Activated CD8-positive, alpha-beta memory T cell treated with anti-CD3 and anti-CD28 coated beads, Interleukin-2, amount 50 U/mL, for 24 hours (primary cell): ENCODE measurements around the gene CEL.
"Not testable (repeated sequence)": the region's sequence is repeated elsewhere in the genome, so short reads cannot be mapped to it uniquely, and the experiment has no call there.

ENCODE experiments used
- DNase-seq: peaks from one replicate; pipeline ENCODE4 v3.0.0-alpha.2; 2020; ENCODE audit errors: extremely low read depth

The CEL gene

DNA sequence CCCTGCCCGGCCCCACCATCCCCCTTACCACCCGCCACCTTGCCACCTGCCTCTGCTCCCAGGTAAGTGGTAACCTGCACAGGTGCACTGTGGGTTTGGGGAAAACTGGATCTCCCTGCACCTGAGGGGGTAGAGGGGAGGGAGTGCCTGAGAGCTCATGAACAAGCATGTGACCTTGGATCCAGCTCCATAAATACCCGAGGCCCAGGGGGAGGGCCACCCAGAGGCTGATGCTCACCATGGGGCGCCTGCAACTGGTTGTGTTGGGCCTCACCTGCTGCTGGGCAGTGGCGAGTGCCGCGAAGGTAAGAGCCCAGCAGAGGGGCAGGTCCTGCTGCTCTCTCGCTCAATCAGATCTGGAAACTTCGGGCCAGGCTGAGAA, at the start of gene CEL:
CEL (plus strand) TSS at position 218 of the 382 bp plus-strand sequence; CDS start at position 240, 22 bp downstream.
- DNase-seq = not testable (repeated sequence)

DNA sequence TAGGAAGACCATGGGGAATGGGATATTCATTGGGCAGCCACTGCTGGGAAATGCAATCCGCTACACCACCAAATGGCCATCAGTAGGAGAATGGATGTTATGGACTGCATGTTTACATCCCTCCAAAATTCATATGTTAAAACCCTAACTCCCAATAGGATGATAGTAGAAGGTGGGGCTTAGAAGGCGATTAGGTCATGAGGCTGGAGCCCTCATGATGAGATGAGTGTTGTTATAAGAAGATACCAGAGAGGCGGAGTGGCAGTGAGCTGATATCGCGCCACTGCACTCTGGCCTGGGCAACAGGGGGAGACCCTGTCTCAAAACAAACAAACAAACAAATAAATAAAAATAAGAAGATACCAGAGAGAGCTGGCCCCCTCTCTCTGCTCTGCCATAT, 47.1 kb upstream of the CEL start:
- no peak for DNase-seq

DNA sequence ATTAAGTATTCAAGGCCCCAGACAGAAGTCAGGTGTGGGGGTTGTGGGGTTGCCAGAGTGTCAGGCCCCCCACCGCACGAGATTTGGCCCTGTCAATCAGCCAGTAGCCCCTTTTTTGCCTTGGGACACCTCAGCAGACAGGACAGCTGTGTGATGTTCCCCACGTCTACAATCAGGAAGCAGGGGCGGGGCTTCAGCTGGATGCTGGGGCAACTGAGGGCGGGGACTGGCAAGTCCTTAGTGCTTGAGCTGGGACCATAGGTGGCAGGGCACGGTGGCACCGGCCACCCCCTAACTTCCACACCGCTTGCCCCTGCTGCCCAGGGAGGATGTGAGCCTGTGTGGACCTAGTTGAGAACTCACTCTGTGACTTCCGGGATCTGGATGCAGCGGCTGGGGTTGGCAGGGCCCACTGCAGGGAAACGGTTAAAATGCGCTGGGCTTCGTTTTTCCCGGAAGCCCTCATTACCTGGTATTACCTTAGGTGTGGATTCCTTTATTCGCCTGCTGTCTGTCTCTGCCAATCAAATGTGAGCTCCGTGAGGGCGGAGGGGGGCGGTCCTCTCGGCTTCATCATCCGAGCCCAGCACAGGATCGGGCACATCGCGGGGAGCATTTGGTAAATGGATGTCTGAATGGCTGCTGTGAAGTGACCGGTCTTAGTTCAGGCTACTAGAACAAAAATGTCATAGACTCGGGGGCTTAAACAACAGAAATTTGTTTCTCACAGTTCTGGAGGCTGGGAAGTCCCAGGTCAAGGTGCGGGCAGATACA, 38.5 kb upstream of the CEL start:
- no peak for DNase-seq

DNA sequence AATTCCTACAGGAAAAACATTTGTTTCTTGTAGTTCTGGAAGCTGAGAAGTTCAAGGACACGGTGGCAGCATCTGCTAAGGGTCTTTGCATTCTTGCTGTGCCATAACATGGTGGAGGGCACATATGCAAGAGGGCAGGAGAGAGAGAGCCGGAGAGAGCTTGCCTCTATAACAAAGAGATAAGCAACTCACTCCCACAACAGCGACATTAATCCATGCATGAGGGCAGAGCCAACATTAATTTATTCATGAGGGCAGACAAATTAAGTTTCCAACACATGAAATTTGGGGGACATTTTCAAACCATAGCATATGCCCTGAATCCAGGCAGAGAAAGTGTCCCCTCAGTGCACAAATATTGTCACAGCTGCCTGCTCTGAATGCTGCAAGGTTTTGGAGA, 35.4 kb upstream of the CEL start:
- DNase-seq = no peak

DNA sequence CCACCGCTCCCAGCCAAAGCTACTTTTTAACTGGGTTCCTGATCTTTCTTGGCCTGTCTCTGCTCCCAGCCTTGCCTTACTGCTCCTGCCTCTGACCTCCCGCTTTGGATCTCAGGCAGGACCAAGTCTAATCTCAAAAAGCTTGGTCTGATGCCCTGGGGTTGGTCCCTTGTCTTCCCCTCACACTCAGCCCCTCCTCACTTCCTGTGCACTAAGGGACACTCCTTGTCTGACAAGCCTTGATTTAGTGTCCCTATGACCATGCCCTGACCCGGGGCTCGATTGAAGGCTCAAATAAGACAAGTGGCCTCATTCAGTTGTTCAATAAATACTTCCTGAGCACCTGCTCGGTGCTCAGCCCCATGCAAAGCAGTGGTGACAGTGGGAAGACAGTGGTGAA, 34.6 kb upstream of the CEL start:
- DNase-seq = no peak

DNA sequence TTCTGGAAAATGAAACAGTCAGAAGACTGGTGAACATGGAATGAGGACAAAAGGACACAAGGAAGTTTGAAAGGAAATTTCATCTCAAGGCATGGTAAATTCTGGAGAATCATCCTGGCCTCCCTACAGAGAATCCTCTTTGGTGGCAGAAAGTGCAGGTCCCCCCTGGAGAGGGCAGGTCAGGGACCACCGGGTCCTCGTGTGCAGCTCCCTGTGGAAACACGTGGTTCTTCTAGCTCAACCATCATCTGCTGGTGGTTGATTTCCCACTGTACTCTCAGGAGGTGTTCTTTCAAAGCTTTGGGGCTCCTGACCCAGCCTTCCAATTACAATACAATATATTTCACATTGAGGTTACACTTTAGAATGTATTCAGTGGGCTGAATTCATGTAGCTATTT, 33.6 kb upstream of the CEL start:
- DNase-seq = no peak

DNA sequence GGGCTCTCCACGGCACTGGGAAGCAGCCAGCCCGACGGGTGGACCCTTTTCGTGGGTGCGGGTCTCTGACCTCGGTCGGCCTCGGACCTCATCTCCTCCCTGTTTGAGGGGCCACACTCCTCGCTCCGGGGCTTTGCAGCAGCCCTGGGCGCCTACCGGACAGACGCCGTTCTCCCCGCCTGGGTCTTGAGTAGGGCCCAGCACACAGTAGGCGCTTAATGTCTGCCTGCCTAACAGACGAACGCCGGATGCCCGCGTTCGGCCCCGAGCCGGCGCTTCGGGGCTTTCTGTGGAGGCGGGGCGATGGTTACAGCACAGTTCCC, 31.8 kb upstream of the CEL start:
- DNase-seq = no peak

DNA sequence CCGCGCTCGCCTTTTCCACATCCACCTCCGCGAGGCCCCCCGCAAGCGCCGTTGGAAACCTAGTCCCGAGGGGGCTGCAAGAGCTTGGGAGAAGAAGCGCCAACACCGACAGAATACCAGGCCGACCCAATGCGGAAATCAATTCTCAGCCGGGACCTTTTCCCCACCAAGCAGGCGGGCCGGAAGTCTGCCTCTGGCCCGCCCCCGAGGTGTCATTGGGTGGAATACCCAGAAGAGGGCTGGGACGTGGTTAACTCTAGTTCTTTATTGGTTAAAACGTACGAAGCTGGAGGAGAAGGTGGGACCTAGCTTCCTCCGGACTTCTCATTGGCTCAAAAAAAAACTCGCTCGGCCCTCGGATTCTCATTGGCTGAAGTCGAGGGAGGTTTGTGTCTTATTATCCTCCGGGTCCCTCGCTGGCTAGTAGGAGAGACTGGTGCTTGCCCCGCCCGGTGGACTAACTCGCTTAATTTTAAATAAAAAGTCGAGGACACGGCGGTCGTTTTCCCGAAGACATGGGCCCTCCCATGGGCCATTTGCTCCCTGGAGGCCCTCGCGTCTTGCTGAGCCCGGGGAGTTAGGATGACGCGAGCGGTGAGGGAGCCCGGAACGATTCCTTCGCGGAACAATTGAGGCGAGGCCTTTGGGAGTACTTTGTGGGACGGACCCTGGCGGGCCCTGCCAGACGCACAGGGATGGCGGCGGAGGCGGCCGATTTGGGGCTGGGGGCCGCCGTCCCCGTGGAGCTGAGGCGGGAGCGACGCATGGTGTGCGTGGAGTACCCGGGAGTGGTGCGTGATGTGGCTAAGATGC, 31.3 kb upstream of the CEL start, which contains the start of gene GTF3C5:
GTF3C5 (plus strand) TSS at position 681 of the 813 bp plus-strand sequence; CDS start at position 696, 15 bp downstream.
- DNase-seq = peak; percentile 83

DNA sequence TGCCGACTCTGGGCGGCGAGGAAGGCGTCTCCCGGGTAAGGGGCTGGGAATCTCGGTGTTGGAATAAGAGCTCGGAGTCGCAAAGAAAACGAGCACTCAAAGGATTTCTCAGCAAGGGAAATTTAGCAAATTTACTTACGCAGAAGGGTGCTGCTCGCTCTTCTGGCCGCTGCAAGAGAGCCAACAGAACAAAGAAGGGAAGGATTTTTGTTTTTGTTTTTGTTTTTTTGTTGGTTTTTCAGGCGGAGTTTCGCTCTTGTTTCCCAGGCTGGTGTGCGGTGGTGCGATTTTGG, 30.7 kb upstream of the CEL start:
- no peak for DNase-seq

DNA sequence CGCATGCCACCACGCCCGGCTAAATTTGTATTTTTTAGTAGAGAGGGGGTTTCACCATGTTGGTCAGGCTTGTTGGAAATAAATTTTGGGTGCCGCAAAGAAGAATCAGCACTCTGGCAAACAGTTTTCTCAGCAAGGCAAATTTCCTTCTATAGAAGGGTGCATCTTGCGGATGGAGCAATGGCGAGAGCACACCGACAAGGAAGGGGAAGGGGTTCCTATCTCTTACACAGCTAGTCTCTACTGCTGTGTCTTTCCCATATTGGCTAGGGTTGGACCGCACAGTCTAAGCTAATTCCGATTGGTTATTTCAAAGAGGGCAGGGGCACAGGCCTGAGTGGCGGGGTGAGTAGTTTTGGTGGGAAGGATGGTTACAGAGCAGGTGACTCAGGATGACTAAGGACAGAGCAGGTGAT, 30.3 kb upstream of the CEL start:
- DNase-seq = no peak

DNA sequence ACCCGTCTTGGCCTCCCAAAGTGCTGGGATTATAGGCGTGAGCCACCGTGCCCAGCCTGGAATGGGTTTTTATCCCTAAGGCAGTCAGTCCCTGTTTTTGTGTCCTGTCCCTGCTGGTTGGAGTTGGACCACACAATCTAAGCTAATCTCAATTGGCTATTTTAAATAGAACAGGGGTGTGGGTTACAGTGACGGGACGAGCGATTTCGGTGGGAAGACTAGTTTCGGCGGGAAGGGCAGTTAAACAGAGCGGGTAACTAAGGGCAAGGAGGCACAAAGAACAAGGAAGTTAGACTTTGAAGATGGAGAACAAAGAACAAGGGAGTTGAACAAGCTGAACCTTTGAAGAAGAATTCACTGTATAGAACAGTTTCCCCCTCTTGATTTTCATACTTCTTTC, 29.6 kb upstream of the CEL start:
- no peak for DNase-seq

DNA sequence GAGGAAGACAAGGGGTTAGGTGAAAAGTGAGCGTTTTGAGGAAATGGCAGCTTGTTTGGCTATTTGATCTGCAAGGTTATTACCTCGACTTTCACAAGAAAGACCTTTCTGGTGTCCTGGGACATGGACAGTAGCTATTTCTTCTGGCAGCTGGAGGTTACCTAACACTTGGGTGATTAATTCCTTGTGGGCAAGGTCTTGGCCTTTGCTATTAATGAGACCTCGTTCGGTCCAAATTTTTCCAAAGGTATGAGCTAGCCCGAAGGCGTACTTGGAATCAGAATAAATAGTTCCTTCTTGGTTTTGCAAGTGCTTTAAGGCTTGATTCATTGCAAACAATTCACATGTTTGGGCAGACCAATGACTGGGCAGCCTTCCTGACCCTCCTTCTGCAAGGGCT, 26.1 kb upstream of the CEL start:
- DNase-seq = no peak

DNA sequence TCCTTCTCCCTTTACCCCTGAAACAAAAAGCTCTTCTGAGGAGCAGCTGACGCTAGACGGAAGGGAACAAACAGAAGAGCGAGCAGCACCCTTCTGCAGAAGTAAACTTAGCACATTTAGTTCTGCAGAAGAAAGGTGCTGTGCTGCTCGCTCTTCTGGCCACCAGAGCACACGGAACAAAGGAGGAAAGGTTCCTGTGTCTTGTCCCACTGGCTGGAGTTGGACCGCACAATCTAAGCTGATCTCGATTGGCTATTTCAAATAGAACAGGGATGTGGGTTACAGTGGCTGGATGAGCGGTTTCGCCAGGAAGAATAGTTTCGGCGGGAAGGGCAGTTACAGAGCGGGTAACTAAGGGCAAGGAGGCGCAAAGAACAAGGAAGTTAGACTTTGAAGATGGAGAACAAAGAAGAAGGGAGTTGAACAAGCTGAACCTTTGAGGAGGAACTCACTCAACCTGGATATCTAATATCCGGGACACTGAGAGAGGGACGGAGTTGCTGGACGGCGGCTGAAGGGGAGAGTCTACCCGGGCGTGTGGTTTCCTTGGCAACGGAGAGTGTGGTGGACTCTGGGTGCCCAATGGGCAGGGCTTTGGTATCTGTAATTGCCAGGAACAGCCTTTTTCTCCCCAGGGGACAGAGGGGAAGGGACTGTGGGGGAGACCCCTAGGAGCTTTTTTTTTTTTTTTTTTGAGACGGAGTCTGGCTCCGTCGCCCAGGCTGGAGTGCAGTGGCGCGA, 23.8 kb upstream of the CEL start:
- DNase-seq = no peak

DNA sequence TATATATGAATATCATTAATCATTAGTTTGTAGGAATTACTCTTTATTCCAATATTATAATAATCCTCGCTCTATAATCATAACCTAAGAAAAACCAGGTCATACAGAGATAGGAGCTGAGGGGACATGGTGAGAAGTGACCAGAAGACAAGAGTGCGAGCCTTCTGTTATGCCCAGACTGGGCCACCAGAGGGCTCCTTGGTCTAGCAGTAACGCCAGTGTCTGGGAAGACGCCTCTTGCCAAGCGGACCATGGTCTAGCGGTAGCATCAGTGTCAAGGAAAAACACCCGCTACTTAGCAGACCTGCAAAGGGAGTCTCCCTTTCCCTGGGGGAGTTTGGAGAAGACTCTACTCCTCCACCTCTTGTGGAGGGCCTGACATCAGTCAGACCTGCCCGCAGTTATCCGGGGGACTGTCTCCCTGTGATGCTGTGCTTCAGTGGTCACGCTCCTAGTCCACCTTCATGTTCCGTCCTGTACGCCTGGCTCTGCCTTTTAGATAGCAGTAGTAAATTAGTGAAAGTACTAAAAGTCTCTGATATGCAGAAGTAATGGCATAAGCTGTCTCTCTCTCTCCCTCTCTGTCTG, 20.8 kb upstream of the CEL start:
- not testable (repeated sequence) for DNase-seq

DNA sequence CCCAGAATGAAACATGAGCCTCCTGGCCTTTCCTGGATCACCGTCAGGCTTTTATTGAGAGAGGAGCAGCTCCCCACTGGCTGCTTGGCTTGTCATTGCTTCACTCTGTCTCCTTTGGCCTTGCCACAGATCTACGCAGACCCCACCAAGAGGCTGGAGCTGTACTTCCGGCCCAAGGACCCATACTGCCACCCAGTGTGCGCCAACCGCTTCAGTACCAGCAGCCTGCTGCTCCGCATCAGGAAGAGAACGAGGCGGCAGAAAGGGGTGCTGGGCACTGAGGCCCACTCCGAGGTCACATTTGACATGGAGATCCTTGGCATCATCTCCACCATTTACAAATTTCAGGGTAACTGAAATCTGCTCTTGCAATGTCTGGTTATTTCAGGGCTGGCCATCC, 19.8 kb upstream of the CEL start:
- DNase-seq = no peak

DNA sequence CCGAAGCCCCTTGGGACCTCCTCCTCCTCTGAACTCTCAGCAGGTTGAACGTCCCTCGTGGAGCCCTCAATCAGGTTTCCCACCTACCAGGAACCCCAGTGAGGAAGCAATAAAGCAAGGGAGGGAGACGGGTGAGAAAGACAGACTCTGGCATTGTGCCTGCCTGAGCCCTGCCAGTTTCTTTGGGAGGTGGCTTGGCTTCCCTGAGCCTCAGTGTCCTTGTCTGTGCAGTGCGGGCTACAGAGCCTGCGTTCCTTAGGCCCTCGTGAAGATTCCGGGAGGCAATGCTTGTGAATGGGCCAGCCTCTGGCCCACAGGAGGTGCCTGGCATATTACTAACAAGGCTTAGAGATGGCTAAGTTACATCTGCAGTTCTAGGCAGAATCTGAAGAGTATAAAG, 19.1 kb upstream of the CEL start:
- no peak for DNase-seq

DNA sequence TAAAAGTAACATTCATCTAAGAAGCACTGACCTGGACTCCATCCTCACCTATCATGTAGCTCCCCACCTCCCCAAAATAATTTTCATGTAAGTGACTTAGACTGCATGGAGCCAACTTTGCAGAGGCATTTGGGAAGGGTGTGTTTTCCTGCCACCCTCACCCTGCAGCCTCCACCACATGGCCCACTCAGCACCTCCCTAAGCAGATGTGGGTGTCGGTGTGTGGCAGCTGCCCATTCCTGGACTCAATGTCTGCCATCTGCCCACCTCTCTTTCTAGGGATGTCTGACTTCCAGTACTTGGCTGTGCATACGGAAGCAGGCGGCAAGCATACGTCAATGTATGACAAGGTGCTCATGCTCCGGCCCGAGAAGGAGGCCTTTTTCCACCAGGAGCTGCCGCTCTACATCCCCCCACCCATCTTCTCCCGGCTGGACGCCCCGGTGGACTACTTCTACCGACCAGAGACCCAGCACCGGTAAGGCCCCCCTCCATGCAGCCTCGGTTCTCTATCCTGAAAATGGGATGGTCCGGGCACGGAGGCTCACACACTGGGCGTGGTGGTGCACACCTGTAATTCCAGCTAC, 18.2 kb upstream of the CEL start:
- DNase-seq = no peak

DNA sequence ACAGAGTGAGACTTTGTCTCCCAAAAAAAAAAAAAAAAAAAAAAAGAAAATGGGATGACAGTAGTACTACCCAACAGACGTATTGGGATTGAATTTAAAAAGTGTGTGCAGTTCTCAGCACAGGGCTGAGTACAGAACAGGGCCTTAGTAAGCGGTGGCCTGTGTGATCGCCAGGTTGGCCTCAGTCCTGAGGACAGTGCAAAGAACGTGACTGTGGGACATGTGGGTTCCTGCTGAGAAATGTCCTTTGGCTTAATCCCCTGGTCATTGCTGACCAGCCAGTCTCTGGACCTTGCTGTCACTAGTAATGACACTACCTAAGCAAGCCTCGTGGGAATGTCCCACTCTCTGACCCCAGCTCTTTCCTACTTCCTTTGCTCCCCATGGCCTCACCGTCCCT, 17.7 kb upstream of the CEL start:
- no peak for DNase-seq

DNA sequence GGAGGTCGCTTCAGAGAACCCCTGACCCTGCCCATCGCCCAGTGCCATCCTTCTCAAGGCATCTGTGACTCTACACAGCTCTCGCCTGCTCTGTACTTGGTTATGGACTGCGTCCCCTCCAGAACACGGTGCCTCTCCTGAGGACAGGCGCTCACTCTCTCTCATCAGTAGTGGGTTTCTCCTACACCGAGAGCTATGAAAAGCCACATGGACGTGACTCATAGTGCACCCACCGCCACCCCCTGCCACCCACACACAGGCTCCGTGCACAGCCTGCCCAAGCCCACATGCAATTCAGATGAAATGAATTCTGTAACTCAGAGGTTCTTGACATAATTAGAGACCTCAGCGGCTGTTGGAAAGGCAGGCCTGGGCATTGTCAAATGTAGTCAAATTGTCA, 17.1 kb upstream of the CEL start:
- DNase-seq = no peak

DNA sequence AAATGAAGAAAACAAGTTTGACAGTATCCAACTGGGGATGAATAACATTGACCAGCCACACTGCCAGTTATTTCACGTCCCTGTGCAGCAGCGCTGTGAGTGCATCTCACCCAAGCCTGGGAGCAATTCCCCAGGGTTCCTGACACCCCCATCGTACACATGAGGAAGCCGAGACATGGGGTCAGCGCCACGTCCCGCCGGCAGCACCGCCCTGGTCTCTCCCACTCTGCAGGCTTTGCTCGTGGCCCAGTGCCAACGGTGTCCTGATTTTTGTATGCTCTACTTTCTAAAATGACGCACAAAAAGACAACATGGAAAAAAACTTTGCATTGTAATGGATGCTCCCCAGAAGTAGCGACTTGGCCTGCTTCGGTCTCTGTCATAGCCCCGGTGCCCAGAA, 16.6 kb upstream of the CEL start:
- no peak for DNase-seq

DNA sequence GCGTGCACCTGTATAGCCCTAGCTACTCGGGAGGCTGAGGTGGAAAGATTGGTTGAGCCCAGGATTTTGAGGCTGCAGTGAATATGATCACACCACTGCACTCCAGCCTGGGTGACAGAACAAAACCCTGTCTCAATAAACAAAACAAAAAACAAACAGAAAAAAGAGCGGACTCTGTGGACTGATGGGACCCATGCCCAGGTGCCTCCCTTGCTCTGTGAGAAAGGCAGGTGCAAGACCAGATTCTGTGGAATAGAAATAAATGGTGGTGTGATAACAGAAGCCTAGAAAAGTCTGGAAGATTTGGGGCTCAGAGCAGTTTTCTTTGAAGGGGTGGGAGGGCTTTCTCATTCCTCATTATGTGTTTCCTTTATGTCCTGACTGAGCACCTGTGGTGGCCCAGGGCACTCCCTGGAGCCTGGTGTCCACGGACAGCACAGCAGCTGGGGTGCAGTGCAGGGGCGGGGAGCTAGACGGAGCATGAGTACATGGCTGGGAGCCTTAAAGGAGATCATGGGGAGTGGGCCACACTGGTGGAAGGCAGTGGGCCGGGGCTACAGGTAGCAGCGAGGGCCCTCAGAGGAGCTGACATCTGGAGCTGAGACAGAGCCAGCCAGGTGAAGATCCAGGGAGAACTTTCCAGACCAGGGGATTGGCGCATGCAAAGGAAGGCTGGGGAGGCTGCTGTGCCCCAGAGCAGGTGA, 15.4 kb upstream of the CEL start:
- DNase-seq = no peak

DNA sequence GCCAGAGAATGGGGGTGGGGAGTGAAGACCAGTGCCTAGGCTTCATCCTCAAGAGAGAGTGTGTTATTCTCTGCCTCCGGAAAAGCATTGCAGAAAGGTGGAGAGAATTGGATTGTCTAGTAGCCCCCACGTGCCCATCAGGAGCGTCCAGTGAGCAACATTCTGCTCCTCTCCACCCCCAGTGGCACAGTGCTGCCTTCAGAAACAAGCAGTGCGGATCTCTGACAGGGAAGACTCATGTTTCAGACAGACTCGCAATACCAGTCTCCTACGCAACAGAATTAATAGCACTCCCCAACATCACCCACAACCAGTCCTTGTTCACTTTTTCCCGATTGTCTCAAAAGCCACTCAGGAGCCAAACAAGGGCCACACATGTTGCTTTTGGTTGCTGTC, 14.9 kb upstream of the CEL start:
- DNase-seq = no peak
